GM21529 (cell line): ENCODE data around the gene KCNAB3.

Experiments
- ATAC-seq: cut with Tn5 transposase; IDR thresholded peaks from one replicate; pipeline ENCODE4 v1.9.1; 2021; ENCODE audit not compliant: unreplicated experiment

The KCNAB3 gene

DNA sequence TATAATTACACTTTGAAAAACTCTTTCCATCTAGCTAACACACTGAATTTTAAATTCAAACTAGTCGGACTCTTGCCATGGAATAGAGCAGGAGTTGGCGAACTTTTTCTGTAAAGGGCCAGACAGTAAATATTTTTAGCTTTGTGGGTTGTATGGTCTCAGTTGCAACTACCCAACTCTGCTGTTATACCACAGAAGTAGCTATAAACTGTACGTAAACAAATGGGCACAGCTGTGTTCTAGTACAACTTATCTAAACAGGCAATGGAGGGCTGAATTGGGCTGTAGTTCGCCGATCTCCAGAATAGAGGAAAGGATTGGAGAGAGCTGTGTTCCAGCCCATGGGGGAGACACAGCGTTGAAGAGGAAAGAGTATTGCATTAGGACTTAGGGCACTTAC lies 11.1 kb upstream of the KCNAB3 start:
- ATAC-seq = no peak

DNA sequence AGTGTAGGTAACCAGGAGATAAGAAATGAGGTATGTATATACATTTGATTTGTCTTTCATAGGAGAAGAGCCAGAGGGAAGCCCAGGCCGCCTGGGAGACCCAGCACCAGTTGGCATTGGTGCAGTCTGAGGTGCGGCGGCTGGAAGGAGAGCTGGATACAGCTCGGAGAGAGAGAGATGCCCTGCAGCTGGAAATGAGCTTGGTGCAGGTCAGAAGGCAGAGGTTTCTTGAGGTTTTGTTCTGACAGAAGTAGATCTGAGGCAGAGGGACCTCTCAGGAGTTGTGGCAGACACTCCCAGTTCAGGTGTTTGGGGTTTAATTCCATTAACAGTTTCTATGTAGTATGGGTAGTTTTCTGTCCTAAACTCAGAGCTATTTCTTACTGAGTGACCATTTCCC lies 10.4 kb upstream of the KCNAB3 start:
- no peak for ATAC-seq

DNA sequence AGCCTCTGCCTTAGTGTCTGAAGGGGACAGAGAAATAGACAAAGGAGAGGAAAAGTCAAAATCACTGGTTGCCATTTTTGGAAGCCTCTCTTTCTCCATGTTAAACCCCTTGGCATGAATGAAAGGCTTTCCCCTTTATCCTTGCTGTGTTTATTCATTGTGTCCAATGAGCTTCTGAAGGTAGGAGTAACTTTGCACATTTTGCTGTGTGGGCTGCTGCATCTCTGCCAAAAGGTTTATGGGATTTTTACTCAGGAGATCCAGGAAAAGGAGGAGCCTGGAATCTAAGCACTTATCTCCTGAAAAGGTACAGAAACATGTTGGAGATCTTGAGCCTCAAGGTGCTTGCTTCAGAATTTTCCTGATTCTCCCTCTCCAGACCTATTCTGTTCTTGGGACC lies 6.2 kb upstream of the KCNAB3 start:
- no peak for ATAC-seq

DNA sequence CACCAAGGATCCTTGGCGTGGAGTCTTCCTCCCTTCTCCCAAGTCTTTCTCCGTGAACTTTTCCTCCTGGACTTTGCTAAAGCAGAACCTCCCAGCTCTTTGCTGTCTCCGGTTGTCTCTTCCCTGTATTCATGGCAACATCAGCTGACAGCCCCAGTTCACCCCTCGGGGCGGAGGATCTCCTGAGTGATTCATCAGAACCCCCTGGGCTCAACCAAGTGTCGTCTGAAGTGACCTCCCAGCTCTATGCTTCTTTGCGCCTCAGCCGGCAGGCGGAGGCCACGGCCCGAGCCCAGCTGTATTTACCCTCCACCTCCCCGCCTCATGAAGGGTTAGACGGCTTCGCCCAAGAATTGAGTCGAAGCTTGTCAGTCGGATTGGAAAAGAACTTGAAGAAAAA lies 3.3 kb upstream of the KCNAB3 start:
- no peak for ATAC-seq

DNA sequence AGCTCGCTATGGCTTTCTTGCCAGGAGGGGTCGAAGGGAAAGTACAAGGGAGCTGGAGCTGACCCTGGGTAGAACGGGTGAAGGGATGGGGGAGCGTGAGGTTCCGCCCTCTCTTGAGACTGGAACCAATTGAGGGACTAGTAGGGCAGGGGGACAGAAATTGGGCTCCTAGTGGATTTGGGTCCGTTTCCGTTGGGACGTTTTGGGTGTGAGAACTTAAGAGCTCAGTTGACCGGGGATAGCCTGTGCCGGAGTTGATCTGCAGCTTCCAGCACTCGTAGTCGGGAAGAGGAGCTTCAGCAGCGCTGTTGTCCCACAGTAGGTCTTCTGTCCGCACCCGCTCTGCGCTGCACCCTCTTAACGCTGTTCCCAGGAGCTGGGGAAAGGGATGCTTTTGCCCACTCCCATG lies 2.8 kb upstream of the KCNAB3 start:
- no peak for ATAC-seq

DNA sequence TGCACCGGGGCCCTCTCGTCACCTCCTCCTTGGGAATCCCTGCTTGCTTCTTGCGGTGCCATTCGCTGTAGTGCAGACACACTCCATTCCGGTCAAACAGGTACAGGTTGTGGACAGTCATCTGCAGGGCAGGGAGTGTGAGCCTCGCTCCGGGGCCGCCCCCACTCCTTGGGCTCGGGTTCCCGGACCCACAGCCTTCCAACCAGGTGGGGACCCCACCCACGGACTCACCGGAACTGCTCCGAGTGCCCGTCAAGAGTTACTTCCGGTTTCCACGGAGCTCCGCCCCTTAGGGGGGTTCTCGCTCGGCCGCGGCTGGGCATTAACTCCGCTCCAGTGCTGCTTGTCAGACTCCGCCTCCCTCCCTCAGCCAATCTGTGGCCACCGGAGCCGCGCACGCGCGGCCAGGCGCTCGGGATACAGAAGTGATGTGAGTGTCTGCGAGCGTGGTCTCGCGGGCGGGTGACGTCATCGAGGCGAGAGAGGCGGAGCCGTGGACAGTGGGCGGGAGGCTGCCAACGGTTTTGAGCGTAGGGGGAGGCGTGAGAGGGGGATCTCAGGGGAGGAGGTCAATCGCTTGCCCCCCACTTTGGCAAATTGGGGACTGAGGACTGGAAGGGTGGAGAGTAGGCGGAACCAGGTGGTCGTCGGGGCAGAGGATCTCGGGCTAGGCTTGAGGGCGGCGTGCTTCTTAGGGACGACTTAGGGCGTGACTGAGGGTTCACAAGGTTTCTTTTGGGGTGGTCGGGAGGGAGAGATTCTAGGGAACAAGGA lies 2.2 kb upstream of the KCNAB3 start, which contains the start of the genes CNTROB and TRAPPC1:
Gene CNTROB, plus strand, starts transcription at position 498 of the 774 bp plus-strand sequence. CDS start 874 bp downstream, outside the sequence.
Gene TRAPPC1, minus strand, starts transcription at position 238 of the 774 bp plus-strand sequence. Its CDS starts 117 bp downstream, at position 121.
- peak; percentile 86 for ATAC-seq

DNA sequence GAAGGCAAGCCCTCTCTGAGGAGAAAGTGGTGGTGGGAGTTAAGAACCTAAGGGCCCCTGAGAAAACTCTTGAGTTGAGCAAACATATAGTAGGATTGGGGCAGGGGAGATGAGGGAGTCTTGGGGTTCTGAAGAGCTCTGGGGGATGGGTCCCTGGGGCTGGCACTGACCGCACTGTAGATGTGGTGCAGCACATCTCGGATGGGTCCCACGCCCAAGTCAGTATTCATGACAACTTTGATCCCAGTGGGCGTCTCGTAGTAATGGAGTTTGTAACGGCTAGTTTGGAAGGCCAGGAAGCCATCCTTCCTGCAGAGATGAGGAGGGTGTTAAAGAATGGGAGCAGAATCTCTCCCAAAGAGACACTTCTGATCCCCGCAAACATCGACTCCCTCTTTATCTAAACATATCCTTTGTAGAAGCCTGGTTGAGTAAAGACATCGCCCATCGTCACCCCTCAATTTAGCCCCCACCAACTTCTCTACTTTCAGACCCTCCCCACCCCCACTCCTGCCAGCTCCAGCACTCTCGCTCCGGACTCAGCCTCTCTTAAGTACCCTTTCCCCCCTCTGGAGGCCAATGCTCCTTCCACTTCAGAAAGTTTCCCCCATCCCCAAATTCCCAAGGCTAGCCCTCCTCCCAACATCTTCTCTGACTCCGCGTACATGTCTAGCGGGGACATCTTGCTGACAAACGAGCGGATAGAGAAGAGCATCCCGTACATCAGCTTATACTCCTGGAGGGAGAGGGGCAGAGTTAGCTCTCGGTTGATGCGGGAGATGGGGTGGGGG lies 1.4 kb upstream of the KCNAB3 start:
- no peak for ATAC-seq

DNA sequence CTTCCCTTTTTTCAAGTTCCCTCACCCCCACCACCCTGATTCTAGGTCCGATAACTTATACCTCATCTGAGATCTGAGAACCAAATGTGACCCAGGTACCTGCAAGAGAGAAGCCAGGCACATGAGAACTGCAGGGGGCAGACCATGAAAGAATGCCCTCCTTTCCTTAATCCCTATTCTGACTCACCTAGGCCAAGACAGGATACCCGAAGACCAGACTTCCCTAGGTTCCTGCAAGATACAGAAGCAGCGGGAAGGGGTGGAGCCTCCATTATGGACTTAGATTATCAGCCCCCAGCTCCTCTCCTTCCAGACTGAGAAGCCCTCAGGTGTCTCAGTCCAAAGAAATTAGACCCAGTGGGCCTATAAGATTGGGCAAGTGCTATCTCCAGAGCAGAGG lies 2.1 kb downstream of the KCNAB3 start:
- no peak for ATAC-seq

DNA sequence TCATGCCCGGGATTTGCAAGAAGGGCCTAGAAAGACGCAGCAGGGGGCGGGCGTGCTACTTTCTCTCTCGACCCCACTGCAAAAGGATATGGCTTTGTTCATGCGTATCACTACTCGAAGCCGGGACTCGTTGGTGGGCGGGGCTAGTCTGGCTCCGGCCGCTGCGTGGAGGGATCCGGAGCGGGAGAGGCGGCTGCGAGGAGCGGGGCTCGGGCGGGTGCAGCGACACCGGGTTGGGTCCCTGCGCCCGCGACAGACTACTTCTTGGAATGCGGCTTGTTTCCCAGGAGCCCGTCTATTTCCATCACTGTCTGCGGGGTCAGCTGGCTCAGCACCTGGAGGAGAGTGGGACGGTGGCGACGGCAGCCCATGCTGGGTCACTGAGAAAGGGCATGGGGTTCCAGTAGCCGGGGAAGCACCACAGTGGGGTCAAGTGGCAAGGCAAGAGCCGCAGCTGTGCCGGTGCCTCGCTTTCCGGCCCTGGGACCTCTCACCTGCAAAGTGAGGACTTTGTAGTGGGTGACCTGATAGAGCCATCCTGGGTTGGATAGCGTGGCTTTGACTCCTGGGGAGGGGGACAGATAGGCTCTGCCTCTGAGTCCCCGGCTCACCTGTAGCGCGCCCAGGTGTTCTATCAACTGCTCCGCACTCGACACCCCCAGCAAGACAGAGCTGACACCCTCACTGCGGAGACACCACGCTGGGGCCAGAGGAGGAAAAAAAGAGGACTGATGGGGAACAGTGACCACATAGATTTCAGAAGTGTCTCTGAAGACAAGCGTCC lies 6.6 kb downstream of the KCNAB3 start:
- ATAC-seq = no peak

DNA sequence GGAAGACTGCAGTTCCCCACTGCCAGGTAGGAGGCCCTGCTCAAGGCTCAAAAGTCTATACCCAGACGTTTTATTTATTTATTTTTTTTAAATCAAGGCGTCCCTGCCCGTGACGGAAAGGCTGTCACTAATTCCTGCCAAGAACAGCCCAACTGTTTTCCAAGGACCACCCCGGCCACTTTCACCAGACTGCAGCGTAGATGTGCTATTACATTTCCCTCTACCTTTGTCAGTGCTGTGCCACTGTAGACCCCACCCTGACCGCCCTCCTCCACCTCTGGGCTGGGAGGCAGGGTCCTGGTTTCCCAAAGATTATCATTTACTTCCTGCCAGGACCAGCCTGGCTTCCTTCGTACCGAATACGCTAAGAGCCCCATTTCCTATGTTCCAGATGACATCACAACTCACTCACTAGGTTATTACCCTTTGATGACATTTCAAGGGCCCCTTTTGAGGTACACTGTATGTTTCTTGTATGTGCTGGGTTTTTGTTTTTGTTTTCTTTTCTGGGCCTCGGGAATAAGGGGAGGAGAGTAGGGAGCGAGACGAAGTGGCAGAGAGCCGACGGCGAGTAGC lies 7.3 kb downstream of the KCNAB3 start:
- no peak for ATAC-seq

DNA sequence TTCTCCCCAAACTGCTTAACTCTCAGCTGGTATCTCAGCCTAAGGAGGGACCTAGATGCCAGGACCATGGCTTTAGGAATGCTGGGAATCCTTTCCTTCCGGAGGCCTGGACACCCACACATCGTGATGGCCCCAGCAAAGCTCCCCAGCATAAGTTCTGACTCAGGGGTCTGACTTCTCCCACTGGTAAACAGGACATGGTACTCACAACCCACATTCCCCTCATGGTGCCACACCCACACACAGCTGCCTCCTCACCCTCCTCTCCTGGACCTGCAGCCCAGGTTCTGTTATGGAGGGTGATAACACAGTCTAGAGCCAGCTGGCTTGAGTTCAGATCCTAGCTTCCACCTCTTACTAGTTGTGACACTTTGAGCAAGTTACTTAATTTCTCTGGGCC lies 12.8 kb downstream of the KCNAB3 start:
- no peak for ATAC-seq

DNA sequence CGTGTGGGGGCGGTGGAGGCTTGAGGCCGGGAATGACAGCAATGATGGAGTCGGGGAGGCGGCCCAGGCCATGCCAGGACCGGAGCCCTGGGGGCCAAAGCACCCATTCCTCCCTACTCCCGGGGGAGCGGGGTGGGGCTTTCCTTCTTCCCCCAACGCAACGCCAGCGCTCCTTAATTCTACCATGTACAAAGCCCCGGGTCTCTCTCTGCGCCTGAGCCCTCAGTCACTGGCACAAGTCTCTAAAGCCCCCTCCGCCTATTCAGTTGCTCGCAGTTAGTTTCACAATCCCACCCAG lies 13.3 kb downstream of the KCNAB3 start:
- ATAC-seq = no peak

DNA sequence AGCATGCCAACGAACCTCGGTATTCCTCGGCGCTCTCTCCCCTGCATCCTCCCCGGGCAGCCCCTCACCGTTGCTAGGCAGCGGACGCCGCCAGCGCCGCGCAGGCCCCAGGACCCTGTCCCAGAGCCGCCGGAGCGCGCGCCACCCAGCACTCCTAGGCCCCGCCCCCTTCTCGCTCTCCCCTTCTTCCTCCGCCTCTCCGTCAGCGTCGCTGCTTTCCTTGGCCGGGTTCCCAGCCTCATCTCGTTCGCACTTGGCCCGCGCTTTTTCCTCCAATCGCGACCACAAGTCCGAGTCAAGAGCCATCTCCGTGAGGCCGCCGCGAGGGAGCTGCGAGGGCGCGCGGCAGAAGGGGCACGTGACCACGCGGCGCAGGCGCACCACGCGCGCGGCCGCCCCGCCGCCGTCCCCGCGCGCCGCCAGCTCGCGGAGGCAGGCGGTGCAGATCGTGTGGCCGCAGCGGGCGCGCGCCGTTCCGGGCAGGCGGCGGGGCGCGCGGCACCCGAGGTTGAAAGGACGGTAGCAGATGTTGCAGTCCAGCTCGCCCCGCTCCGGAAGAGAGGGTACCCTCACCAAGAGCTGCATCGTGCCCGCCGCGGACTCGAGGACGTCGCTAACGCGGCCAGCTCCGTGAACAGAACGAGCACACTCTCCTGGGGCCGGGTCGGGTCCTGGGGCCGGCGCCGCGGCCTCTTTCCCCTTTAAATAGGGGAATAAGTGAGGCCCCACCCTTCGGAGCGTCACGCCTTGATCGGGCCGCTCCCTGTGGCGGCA lies 13.9 kb downstream of the KCNAB3 start, which contains the start of gene RNF227:
Gene RNF227, minus strand, starts transcription at position 679 of the 774 bp plus-strand sequence. Its CDS starts 94 bp downstream, at position 585.
- ATAC-seq = peak; percentile 68

DNA sequence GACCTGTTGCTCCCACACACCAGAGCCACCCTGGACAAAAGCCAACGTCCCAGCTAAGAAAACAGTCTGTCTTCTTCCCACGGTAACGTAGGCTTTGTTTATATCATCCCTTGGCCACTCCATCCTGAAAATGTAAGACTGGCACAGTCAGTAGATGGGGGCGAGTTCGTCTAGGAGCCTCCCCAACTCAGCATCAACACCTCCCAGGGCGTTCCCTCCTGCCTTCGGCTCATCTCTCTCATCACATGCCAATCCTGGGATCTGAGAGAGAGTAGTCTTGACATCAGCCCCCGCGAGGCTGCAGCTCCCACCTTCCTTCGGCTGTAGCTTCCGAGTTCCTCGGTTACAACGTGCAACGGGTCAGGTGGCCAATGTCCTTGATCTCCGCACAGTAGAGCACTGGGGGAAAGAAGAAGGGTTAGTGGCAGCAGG lies 14.5 kb downstream of the KCNAB3 start:
- ATAC-seq = peak; percentile 41

DNA sequence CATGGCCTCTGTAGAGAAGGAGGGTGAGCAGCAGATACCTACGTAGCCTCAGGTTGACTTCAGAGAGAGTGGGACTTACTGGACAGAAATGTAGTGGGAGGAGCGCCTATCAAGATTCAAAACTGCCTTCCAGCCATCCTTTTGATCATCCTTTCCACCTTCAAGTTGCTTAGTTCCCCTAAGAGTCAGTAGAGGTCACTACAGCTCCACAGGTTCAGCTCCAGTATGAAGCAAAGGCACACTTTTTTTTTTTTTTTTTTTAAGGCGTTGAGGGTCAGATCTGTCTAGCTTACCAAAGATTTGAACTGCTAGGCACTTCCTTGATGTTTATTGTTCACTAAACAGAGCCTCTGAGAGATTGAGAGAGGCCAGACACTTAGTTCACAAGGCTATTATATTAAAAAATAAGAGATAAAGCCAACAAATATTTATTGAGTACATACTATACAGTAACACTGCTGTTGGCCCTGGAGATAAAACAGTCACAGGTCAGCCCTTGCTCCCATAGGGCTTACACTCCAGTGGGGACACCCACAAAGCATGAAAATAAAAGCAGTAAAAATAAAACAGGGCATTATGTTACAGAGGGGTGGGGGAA lies 16.6 kb downstream of the KCNAB3 start:
- ATAC-seq = no peak

DNA sequence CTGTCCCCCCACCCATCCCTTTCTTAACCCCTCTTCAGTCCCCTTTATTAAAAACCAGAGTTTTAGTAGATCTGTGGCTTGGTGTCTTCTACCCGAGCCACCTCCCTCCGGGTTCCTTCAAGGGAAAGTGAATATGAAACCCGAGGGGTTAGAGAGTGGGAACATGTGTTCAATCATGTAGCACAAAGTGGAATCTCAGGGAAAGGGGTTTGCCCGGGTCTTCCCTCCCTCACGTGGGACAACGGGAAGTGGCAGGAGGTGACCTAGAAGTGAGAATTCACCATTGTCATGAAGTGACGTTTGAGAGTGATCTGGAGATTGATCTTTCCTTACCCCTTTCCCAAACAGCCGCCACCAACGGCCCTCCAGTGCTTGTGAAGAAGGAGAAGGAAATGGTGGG lies 18.5 kb downstream of the KCNAB3 start:
- ATAC-seq = no peak

DNA sequence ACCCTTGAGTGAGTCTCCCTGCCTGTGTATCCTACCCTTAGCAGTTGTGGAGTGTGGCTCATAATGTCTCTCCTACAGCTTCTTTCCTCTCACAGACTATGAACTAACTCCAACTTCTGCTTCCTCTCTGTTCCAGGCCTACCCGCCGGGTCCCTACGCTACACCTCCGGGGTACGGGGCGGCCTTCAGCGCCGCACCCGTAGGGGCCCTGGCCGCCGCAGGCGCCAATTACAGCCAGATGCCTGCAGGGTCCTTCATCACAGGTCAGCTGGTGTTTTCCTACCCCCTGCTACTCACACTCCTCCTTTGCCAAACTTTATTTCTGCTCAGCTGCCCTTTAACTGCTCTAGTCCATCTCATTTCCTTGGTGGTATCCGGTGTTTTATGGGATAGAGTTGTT lies 18.9 kb downstream of the KCNAB3 start:
- ATAC-seq = no peak

DNA sequence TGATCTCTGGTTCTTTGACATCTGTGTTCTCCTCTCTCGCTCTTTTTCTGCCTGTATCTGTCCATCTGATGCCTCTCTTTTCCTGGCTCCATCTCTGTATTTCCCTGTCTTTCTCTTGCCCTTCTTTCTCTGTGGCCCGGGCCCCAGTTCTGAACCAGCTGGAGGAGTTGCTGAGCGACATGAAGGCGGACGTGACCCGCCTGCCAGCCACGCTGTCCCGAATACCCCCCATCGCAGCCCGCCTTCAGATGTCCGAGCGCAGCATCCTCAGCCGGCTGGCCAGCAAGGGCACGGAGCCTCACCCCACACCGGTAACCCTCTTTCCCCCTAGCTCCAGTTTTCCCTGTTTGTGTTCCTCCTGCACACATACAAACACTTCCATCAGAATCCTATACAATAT lies 19.4 kb downstream of the KCNAB3 start:
- ATAC-seq = no peak

DNA sequence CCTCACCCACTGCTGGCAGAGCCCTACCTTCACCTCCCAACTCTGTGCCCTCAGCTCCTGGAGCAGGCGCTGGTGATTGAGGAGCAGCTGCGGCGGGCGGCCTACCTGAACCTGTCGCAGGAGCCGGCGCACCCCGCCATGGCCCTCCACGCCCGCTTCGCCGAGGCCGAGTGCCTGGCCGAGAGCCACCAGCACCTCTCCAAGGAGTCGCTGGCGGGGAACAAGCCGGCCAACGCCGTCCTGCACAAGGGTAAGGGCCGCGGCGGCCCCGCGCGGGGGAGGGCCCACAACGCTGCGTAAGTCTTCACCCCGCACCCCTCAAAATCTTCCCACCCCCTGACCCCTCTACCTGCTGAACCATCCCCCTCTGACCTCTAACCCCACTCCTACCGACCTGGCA lies 20.6 kb downstream of the KCNAB3 start:
- ATAC-seq = no peak
